Endometrial microvascular endothelial cells (primary cell): ENCODE data around the gene SSU72. TPM values are rescaled to one million over a fixed set of nuclear protein-coding genes. Genes with fewer than 3 reads are reported as not detected.

Experiments used
- in situ Hi-C: cut with HindIII; loops from 2 replicates; pipeline ENCODE4 v1.10.0; 2017; ENCODE audit warnings: low sequenced_read_pairs, low pct_unique_long_range_greater_than_20kb; ENCODE audit errors: inconsistent ontology term
- total RNA-seq: library from RNA; depleted of rRNA; stranded (reverse); fragments of >200 nt; gene quantifications from one replicate; pipeline ENCODE4 v1.2.3, GENCODE V29; 2015; ENCODE audit errors: inconsistent ontology term

The SSU72 gene
- total RNA-seq: 95.1 TPM

DNA sequence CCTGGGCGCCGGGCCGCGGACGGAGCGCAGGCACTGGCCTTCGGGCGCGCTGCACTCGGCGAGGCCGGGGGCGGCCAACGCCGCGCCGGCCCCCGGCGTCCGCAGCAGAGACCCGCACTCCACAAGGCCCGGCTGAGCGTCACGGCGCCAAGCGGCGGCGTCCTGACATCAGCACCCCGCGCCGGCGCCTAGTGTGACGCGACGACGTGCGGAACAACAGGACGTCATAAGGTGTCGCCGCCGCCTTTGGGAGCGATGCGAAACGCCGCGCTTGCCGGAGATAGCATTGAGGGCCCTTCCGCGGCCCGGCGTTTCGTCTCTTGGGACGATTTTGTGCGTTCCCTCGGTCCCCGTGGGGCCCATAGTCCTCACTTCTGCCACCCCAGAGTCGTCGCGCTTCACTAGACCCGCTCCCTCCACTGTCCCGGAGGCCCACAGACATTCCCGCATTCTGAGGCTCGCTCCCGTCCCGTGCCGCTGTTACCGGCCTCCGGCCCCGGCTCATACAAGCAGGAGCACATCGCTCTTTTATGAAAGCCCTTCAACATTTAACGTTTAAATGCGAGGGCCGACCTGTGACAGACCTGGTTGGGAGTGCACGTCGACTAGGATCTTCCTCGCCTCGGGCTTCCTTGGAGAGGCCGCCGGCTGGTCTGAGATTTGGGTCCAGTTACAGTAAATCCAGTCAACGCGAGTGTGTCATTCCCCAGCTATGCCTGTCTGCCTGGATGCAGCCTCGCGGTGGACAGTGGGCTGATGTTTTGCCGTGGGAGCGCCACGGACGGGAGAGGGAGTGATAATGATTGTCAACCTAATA lies at the start of gene SSU72:
SSU72 (minus strand) TSS at position 143 of the 817 bp plus-strand sequence. CDS start 306 bp downstream, outside the sequence.
- in situ Hi-C loops: no loop called here

DNA sequence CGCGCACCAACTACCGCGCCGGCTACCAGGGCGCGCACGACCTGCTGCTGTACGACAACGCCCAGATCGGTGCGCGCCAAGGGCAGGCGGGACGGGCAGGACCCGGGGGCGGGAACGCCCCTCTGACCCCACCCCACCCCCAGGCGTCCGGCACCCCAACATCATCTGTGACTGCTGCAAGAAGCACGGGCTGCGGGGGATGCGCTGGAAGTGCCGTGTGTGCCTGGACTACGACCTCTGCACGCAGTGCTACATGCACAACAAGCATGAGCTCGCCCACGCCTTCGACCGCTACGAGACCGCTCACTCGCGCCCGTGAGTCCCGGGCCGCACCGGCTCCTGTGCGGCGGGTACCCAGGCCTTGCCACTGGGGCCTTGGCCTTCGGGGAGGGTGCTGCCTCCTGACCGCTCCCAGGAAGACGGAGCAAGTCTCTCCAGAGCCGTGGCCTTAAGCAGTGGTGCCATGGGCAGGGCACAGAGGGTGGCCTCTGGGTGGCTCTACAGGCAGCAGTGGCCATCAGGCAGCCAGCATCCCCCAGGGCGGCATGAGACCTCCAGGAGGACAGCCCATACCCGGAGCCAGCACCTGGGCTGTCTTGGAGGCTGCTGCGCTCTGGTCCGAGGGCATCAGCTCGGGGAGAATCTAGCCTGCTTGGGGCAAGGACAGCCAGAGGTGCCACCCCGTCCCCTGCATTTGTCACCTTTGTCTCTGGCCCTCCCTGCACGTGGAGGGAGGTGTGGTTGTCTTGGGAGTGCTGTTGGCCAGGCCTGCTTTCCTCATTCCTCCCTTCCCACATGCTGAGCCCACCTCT lies 49.2 kb upstream of the SSU72 start:
- in situ Hi-C loops: no loop called here

DNA sequence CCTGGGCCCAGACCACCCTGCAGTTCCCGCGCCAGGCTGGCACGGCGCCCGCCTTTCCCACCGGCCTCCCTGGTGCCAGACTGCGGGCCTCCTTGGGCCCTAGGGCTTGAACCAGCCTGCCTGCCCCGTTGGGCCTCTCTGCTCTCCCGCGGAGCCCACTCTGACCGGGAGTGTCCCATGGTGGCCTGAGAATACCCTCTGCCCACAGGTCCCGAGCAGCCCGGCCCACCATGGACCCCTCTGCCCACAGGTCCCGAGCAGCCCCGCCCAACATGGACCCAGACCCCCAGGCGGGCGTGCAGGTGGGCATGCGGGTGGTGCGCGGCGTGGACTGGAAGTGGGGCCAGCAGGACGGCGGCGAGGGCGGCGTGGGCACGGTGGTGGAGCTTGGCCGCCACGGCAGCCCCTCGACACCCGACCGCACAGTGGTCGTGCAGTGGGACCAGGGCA lies 48.5 kb upstream of the SSU72 start:
- in situ Hi-C loops: no loop called here

DNA sequence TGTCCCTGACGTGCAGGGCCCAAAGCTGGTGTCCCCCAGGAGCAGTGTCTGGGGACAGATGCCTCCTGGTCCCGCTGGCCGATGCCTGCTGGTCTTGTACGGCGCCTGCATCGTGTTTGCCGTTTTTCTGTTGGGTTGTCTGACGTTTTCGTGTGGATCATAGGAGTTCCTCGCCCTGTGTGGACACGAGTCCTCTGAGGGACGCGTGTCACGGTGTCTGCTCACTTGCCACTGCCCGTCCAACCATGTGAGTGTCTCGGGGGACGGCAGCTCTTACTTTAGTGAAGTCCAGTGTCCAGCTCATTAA lies 48.1 kb upstream of the SSU72 start:
- in situ Hi-C loops: no loop called here

DNA sequence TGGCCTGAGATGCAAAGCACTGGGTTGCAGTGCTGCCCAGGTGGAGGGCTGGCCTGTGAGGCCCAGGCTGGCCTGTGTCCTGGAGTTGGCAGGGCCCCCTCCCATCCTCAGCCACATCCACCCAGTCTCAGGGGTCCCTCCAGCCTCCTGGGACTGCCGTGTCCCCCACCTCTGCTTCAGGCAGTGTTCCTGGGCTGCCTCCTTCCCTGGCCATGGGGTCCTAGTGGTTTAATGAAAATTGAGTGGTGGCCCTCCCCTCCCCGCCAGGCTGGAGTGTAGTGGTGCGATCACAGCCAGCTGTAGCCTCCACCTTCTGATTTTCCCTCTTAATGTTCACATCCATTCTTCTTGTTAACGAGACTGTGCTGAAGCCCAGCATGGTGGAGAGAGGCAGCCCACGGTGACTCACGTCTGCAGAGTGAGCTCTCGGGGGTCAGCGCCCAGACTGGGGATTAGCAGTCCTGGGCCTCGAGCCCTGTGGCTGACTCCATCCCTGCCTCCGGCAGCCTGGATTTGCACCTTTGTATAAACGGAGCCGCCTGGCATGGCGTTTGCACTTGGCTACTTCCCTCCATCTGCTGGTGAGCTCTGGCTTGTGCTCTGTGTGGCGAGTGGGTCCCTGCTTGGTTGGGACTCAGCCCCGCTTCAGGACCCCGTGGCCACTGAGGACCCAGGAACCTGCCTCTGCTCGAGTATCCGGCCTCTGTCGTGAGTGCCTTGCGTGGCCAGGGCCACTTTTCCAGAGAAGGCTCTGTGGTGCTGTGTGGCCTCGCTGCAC lies 47.5 kb upstream of the SSU72 start:
- in situ Hi-C loops: no loop called here

DNA sequence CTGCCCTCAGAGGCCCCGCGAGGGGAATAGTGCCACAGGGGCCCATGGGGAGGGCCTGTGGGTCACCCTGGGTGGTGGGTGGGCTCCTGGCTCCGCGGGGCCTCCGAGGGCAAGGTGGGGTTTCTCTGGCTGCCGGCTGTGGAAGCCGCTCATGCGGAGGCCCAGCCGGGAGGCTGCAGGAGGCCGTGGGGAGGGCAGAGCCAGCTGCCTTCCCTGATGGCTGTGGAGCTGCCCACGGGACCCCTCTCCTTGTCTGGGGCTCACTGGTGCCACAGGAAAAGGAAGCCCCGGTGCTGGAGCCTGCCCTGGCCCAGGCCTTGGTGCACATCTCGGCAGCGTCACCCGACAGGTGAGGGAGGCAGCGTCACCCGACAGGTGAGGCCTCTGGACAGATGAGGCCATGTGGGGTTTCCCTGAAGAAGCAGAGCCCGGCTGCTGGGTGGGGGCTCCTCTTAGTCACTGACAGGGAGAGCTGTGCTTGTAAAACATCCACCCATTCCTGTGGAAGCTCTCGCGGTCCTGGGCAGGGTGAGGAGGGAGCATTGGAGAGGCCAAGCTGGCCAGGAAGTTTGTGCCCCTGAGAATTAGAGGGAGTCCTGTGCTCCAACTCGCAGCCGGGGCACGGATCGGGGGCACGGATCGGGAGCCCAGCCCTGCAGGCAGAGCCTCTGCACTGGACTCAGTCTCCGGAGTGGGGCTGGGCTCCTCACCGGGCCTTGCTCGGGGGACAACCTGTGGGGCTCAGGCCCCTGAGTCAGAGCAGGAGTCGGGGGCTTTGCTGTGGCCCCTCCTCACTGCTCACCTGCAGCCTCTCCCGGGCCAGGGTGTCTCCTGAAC lies 46.7 kb upstream of the SSU72 start:
- in situ Hi-C loops: no loop called here

DNA sequence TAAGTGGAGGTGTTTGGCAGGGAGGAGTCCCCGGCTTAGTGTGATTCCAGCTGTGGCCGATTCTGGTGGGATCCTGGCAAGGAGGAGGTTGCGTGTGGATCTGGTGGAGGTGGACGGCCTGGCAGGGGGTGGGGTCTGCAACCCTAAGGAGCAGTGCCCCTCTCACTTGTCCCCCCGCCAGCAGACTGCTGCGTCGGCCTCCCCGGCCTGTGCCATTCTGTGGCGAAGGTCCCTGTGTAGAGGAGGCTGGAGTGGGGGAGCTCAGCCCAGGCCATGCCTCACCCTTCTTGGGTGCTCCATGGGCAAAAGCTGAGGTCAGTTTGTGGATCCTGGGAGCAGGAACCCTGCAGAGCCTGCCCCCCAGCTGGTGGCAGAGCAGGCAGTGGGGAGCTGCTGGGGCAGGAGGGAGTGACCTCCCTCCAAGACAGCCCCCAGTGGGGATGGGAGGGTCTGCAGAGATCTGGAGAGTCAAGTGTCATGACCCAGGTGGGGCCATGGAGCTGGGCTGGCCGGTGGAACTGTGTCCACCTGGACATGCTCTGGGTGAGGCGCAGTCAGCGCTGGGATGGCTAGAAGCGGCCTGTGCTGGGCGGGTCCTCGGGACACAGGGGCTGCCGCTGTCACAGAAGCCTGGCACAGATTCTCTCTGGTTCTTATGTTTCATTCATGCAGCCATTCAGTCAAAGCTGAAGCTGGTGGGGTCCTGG lies 45.9 kb upstream of the SSU72 start:
- in situ Hi-C loops: no loop called here

DNA sequence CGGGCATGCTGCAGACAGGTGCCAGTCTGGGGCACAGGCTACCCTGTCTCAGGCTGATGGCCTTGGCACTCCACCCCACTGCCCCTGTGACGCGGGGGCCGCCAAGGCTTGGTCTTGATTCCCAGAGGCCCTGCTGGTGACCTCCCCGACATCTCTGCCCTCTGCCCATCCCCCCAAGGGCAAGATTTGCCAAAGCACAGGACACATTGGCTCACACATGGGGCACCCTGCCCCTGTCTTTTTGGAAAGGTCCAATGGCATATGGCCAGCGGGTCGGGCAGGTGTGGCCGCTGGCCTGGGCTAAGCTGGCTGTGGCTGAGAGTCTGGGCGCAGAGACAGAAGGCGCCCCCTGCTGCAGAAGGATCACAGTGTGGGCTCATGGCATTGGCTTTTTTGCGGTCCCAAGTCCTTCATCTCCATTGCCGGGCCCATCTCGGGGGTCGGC lies 45.3 kb upstream of the SSU72 start:
- in situ Hi-C loops: no loop called here

DNA sequence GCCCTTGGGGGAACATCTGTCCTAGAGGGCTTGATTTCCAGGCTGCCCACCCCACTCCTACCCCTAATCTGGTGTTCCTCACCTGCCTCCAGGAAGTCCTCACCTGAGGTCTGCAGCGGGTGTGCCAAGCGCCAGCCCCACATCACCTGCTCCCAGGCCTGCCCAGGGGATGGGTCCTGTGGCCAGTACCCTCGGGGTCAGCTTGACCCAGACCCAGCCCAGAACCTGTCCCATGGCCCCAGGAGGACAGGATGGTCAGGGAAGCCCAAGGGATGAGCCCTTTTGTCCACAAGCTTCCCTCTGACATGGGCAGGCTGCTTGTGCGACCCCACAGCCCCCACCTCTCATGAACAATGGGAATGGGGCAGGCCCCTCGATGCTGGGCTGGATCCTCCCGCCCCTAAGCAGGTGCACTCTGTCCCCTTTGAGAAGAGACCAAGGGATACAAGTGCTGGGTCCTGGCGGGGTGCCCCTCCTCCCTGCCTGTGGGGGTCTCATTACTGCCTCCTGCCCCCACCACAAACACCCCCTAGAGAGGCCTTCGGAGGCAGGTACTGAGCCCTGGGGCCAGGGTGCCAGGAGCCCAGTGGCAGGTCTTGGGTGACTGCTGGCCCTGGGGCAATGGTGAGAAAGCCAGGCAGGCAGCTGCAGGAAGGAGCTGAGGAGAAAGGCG lies 43.9 kb upstream of the SSU72 start:
- in situ Hi-C loops: no loop called here

DNA sequence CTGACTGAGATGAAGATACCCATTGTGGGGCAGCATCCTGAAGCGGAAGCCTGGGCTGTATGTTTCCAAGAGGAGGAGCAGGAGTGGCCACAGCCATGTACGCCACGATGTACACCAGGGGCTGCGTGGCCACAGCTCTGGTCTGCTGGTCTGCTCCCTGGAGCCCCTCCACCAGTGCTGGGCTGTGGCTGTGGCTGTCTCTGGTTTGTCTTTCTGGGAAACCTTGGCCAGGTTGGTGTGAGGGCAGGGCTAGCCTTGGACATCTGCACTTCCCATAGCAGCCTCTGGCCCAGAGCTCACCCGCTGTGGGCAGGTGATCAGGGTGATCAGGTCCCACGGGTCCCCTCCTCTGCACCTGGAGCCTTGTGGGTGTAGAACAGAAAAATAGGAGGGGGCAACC lies 43.3 kb upstream of the SSU72 start:
- in situ Hi-C loops: no loop called here

DNA sequence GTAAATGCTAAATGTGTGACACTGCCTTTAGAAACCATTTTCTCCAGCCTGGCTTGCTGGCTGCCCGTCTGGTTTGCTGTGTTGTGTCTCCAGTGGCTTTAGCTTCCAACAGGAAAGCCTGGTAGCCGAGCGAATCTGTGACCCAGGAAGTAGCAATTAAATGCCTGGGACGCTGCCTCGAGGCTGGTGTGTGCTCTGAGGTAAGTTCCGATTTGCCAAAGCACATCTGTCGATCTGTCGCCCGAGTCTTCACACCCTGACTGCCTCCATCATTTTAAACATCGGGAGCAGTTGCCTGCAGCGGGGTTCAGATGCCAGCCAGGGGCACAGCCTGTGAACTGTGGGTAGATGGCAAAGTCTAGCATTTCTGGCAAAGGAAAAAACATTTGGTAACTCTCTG lies 42.9 kb upstream of the SSU72 start:
- in situ Hi-C loops: no loop called here

DNA sequence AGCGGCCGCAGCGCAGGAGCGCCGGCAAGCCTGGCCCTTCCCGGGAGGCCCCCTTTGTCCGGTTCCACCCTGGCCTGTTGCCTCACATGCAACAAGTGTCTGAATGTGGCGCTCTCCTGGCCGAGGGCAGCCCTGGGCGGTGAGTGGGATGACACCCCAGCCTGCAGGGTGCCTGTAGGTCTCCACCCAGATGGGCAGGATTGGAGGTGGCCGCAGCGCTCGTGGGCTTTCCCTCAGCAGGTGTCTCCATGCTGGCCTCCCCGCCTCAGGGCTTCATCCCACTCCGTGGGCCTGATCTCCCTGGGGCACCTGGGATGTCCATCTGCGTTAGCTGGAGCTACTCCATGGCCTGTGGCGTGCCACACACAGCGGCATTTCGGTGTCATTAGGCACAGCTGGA lies 42.2 kb upstream of the SSU72 start:
- in situ Hi-C loops: no loop called here

DNA sequence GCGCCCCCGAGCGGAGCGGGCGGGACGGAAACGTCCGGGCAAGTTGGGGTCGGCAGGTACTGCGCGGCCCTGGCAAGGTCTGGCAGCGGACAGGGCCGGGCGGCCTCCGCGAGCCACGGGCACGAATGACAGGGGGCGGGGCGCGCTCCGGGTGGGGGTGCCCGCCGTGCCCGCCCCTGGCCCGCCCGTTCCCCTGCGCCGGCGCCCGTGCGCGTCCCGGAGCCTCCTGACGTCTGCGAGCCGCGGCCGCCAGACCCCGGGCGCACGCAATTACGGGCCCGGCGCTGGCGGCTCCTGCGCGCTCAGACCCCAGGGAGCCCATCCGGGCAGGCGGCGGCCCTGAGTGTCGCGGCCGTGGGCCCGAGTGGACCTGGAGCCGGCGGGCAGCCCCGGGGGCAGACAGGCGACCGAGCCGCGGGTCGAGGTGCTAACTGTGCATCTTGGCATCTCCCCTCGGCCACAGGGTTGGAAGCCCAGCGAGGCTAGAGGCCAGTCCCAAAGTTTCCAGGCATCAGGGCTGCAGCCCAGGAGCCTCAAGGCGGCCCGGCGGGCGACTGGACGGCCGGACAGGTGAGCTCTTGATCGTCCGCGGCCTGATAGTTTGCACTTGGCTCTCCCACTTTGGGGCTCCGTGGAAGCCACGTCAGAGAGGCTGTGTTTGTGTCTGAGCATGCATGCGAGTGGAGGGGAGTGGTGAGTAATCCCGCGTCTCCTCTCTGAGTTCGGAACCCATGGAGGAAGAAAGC lies 41.6 kb upstream of the SSU72 start:
- in situ Hi-C loops: no loop called here

DNA sequence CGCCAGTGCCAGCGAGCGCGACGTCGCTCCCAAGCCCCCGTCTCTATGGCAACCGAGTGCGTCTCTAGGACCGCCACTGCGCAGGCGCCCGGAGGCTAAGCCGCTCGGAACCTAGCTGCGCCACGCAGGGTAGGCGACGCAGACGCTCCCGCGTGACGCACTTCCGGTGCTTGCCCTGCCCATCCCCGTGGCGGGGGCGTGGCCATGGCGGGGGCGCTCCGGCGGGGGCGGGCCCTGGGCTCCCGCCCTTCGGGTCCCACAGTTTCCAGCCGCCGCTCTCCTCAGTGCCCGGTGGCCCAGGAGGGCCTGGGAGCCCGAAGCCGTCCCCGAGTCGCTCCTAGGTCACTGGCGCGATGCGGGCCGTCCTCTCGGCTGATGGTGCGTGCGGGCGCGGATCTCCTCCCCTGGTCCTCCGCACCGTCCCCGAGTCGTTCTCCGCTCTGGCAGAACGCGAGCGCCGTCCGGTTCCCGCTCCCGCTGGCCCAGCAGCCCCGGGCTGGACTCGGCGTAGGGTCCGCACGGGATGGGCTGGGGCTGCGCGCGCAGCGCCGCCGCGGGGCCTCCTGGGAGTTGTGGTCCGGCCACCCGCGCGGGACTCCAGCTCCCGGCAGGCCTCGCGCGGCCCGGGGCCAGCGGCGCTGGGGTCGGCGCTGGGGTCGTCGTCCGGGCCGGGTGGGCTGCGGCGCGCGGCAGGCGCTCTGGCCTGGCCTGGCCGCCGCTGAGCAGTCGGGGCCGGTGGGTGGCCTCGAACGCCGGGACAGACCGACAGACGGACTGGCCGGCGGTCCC lies 40.8 kb upstream of the SSU72 start, which contains the start of gene MIB2:
MIB2 (plus strand) TSS at position 245 of the 789 bp plus-strand sequence. CDS start 7,953 bp downstream, outside the sequence.
- in situ Hi-C loops: no loop called here

DNA sequence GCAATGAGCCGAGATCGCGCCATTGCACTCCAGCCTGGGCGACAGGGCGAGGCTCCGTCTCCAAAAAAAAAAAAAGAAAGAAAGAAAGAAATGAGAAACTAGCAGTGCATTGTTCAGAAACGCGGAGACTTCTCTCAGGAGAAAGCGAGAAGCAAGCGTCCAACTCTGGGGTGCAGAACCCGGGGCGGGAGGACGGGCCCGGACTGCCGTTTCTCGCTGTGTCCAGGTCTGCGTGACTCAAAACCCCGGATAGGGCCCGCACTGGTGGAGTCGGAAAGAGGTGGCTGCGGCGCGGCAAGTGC lies 40.2 kb upstream of the SSU72 start:
- in situ Hi-C loops: no loop called here

DNA sequence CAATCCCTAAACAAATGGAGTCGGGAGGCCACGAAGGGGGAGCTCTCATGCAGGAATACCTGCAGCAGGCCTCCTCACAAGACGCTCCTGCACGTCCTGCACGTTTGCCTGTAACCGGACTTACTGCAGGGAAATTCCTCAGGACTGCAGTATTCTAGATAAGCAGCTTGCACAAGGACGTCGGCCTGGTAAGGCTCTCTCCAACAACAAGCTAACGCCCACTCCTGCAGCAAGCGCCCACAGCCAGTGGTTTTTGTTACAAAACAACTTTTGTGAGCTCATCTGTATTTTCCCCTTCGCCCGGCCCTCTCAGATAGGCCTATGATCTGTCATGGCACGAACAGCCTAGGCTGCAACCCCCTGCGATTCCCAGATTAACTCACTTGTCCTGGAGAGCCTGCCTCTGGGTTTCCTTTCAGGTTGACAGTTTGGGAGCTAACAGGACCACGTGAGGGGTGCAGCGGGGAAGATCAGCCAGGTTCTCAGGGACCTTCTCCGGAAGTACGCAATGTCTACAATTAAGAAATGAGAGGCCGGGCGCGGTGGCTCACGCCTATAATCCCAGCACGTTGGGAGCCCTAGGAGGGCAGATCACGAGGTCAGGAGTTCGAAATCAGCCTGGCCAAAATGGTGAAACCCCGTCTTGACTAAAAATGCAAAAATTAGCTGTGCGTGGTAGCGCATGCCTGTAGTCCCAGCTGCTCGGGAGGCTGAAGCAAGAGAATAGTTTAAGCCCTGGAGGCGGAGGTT lies 39.7 kb upstream of the SSU72 start:
- in situ Hi-C loops: no loop called here
